Stimulated activated CD8-positive, alpha-beta memory T cell treated with anti-CD3 and anti-CD28 coated beads, Interleukin-2, amount 100 ng/mL, for 48 hours (primary cell): ENCODE results near the gene UBA1.
"Not testable (repeated sequence)": the region's sequence is repeated elsewhere in the genome, so short reads cannot be mapped to it uniquely, and the experiment has no call there.

Experiments used
- DNase-seq, 2 donors: peaks; one replicate each; pipeline ENCODE4 v3.0.0-alpha.2; 2020; ENCODE audit warnings: low read depth in 2 of 2

Gene UBA1

DNA sequence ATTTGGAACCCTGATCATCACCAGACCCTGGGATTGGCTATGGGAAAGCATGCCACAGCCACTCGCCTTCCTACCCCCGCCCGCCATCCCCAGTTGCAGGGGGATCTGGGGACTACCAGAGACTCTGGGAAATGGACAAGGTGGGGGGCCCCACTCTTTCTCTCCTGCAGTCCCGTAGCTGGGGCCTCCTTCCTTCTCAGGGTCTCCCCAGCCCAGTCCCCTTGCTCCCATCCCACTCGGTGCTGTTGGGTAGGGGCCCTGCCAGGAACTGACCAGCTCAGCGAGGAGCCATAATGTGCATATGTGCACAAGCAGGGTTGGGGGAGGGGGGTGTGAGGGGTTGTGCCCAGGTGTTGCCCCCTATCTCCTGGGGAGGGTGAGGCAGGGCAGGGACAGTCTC lies 35.8 kb downstream of the UBA1 start:
- DNase-seq, result no peak

DNA sequence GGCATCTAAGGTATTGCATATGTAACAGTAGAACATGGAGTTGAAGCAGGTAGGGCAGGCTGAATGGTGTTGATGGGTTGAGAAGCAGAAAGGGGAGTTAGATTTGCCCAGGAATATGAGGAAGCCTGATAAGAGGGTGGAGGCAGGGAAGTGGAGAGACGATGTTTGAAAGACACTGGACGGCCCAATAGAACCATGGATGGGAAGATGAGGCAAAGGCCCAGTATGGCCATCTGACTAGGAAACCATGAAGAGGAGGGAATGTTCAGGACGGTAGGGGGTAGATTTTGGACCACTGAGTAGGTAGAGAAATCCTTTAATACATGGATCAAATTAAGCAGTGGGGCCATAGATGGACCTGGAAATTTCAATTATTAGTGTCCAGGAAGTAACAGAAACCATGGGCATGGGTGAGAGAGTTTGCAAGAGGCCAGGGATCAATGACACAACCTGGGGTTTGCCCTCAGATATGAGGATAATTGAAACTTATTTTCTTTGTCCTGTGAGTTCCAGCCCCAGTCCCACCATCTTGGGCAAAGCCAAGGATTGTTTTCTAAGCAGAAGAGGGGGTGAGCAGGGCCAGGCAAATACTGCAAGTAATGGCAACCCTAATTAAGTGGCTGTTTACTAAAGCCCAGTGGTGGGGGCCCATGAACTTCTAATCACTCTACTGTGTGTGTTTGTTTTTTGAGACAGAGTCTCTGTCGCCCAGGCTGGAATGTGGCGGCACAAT lies 36.7 kb downstream of the UBA1 start:
- no peak for DNase-seq

- DNase-seq, result no peak
These were observed 37.5 kb downstream of the UBA1 start for GRCh38 chrX:47231167-47231566.

- DNase-seq, result no peak
These were observed 38.7 kb downstream of the UBA1 start for GRCh38 chrX:47232197-47232802.

DNA sequence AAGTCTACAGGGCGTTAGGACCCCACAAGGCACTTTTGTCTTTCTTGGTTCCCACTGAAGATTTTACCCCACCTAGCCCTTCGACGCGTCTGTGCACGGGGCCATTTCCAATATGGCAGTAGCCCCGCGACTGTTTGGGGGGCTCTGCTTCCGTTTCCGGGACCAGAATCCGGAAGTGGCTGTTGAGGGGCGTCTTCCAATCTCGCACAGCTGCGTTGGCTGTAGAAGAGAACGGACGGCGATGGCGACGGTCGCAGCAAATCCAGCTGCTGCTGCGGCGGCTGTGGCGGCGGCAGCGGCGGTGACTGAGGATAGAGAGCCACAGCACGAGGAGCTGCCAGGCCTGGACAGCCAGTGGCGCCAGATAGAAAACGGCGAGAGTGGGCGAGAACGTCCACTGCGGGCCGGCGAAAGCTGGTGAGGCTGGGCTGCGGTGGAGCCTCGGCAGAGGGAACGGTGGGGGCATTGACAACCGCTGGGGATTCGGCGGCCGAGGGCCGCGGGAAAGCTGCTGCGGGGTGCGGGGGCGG lies 39.2 kb downstream of the UBA1 start, which contains the start of gene USP11:
TSS of gene USP11 (plus strand) at position 207 of the 530 bp plus-strand sequence. CDS start at position 242, 35 bp downstream.
- peak; percentile 13 to 36 for DNase-seq

DNA sequence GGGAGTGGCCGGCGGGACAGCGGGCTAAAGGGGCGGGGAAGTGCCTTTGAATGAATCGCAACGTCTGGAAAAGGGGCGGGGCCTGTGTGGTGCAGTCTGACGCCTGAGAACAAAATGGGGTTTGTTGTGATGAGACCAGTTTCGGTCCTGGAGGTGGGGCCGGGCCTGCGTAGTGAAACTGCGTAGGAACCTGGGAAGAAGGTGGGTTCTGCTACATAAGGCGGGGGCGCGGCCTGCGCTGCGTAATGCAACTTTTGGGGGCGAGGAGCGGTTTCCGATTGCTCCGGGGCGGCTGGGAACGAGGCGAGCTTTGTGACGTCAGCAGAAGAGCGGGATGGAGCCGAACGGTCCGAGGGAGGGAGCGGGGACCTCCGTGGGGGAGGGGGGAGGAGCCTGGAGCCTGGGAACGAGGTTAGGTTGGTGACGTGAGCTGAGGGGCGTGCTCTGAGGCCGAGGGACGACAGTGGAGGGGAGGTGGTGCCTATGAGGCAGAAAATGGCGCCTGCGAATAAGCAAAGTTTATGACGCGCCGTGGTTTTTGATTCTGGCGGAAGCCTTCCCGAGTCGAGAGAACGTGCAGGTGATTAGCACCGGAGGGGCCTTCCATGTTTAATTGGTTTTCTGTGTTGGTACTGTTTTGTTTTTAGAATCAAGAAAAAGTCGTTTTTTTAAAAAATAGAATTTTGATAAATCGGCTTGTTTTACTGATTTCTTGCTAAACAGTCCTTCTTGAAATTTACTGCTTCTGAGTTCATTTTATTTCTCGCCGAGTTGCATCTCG lies 39.9 kb downstream of the UBA1 start:
- DNase-seq, result peak; percentile 83

DNA sequence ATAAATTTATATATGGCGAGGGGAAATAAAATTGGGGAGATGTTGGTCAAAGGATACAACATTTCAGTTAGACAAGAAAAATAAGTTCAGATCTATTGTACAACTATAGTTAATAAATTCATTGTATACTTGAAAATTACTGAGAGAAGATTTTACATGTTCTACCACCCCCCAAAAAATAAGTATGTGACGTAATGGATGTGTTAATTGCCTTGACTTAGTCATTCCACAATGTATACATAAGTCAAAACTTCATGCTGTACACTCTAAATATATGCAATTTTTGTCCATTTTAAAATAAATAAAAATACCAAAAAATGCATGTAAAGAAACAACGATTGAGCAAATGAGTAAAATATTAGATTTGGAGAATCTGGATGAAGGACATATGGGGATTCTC lies 41.0 kb downstream of the UBA1 start:
- no peak for DNase-seq

DNA sequence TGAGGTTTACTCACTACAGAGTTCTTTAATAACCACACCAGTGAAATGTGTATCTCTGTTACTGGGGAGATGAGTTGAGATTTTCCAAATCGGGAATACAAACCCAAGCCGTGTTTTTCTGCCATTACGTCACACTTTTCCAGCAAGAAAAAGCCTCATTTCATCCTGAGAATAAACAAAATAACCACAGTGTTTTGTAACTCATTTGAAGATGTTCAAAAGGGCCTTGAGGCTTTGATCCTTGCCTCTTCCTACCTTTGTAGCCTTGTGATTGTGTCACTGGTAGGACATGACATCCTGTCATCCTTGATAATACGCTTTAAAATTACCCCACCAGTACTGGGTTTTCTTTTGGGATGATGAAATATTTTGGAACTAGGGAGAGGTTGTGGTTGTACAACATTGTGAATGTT lies 42.1 kb downstream of the UBA1 start:
- no peak for DNase-seq

DNA sequence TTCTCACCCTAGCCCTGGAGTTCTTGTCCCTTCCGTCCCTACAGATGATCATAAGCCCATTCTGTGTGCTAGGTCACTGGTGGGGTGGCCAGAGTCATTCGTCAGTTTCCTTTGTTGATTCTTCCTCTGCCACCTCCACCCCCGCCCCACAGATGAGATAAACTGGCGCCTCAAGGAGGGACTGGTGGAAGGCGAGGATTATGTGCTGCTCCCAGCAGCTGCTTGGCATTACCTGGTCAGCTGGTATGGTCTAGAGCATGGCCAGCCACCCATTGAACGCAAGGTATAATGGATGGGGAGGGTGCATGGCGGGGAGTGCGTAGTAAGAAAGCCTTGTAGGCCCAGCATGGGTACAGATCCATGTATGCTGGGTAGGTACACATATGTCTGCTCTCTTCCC lies 45.6 kb downstream of the UBA1 start:
- no peak for DNase-seq

DNA sequence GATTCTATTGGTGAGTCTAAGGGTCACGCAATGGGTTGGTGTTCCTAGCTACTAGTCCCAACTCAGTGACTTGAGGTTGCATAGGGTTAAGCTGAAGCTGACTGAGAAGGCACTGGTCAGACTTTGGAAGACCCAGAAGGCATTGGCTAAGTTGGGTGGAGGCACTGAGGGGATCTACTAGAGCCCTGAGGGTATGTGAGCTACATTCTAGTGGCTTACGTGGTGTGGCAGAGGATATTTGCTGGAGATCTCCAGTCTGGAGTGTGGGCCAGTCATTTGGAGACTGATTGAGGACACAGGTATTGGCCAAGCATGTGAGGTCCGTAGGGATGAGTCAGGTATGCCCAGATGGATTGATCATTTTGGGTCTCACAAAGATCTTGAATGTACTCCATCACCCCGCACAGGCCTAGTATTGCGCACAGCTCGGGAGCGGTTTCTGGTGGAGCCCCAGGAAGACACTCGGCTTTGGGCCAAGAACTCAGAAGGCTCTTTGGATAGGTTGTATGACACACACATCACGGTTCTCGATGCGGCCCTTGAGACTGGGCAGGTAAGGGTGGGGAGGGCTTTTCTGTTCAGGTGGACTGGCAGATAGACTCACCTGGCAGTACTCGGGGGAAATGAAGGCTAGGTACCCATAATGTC lies 46.4 kb downstream of the UBA1 start:
- no peak for DNase-seq

DNA sequence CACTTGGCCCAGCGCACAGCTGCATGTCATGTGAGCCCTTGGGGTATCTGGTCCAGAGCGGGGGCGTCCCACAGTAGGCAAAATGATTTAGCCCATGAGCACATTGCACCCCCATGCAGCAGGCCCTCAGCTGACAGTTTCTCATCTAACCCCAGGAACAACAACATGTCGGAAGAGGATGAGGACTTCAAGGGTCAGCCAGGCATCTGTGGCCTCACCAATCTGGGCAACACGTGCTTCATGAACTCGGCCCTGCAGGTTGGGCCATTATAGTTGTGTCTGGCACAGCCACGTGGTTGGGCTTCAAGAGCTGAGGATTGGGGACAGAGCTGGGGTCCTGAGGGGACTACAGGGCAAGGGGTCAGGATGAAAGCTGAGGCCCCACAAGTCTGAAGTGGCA lies 47.0 kb downstream of the UBA1 start:
- DNase-seq, result no peak

GRCh38 chrX:47241201-47242011 lies 47.8 kb downstream of the UBA1 start:
- no peak for DNase-seq

- no peak for DNase-seq
These were observed 48.7 kb downstream of the UBA1 start for GRCh38 chrX:47242321-47242720.

DNA sequence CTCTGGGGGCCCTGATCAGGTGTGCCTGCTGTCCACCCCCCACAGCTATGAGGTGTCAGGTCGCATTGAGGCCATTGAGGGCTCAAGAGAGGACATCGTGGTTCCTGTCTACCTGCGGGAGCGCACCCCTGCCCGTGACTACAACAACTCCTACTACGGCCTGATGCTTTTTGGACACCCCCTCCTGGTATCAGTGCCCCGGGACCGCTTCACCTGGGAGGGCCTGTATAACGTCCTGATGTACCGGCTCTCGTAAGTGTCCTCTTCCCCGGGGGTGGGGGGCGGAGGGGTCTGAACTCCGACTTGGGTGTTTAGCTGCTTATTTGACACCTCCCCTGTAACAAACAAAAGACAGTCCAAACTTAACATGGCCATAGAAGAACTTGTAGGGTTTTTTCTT lies 49.7 kb downstream of the UBA1 start:
- no peak for DNase-seq

DNA sequence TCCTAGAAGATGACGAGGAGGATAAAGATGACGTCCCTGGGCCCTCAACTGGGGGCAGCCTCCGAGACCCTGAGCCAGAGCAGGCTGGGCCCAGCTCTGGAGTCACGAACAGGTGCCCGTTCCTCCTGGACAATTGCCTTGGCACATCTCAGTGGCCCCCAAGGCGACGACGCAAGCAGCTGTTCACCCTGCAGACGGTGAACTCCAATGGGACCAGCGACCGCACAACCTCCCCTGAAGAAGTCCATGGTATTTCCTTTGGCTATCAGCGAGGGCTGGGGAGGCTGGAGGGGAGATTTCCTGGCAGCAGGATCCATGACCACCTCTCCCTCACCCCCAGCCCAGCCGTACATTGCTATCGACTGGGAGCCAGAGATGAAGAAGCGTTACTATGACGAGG lies 51.0 kb downstream of the UBA1 start:
- no peak for DNase-seq

DNA sequence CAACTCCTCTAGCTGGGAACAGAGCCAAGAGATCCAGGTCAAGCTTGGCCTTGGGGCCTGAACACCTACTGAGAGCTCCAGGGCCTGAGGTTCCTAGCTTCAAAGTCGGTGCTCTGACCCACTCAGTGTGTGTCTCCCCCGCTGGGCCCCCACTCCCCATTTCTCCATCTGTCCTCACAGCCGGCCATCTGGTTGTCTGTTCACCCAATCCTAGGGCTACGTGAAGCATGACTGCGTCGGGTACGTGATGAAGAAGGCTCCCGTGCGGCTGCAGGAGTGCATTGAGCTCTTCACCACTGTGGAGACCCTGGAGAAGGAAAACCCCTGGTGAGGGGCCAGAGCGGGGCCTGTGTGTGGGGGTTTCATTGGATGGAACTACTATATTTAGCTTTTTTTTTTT lies 51.5 kb downstream of the UBA1 start:
- no peak for DNase-seq

DNA sequence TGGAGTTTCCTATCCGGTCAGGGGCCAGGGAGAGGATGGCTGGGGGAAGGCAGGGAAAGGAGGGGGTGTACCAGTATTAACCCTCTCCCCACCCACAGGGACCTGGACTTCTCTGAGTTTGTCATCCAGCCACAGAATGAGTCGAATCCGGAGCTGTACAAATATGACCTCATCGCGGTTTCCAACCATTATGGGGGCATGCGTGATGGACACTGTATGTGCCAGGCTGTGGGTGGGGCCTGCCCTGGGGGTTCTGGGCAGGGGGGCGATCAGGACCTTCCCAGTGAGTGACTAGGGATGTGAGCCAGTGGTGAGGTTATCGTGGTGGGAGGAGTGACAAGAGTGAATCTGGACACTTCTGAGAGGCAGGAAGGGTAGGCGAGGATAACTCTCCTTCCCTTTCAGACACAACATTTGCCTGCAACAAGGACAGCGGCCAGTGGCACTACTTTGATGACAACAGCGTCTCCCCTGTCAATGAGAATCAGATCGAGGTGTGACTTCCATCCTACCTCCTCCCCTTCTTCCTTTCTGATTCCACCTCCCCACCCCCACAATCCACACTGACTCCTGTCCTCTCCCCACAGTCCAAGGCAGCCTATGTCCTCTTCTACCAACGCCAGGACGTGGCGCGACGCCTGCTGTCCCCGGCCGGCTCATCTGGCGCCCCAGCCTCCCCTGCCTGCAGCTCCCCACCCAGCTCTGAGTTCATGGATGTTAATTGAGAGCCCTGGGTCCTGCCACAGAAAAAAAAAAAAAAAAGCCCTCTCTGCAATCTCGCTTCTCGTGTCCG lies 53.8 kb downstream of the UBA1 start:
- DNase-seq, result peak in 1 of 2 donors; percentile 9

GRCh38 chrX:47247999-47248320 lies 54.3 kb downstream of the UBA1 start:
- no peak for DNase-seq

GRCh38 chrX:47248576-47248975 lies 54.9 kb downstream of the UBA1 start:
- DNase-seq, result no peak

DNA sequence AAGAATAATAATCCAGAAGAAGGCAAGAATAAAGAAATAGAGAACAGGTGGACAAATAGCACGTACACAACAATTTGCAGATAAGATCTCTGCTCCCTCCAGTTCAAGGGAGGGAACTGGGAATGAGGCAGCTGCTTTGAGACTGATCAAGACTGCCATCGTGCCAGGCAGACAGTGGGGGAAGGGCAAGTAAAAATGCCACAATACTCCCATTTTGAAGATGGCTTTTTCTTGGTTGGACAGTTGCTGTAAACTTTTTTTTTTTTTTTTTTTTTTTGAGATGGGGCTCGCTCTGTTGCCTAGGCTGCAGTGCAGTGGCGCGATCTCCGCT lies 56.4 kb downstream of the UBA1 start:
- DNase-seq, result no peak

DNA sequence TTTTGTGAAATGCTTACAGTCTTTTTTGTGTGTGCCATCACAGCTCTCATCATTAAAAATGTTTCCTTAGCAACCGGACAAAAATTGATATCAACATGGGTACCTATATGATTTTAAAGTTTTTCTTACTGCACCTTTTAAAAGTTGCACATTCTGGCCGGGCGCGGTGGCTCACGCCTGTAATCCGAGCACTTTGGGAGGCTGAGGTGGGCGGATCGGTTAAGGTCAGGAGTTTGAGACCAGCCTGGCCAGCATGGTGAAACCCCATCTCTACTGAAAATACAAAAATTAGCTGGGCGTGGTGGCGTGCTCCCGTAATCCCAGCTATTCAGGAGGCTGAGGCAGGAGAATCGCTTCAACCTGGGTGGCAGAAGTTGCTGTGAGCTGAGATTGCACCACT lies 64.0 kb downstream of the UBA1 start:
- not testable (repeated sequence) for DNase-seq
